GM12874 (cell line): ENCODE results near the gene ICAM2.
A peak's percentile ranks its signal among the peaks of the same experiment; 100 is the strongest.

Source experiments
- TF ChIP-seq, protein P1 (sequence below): IDR thresholded peaks from 2 replicates; pipeline ENCODE4 v1.5.1; 2011; ENCODE audit warnings: low read depth, mild to moderate bottlenecking, control low read depth, low read length, moderate library complexity; ENCODE audit not compliant: insufficient read depth

Gene ICAM2

DNA sequence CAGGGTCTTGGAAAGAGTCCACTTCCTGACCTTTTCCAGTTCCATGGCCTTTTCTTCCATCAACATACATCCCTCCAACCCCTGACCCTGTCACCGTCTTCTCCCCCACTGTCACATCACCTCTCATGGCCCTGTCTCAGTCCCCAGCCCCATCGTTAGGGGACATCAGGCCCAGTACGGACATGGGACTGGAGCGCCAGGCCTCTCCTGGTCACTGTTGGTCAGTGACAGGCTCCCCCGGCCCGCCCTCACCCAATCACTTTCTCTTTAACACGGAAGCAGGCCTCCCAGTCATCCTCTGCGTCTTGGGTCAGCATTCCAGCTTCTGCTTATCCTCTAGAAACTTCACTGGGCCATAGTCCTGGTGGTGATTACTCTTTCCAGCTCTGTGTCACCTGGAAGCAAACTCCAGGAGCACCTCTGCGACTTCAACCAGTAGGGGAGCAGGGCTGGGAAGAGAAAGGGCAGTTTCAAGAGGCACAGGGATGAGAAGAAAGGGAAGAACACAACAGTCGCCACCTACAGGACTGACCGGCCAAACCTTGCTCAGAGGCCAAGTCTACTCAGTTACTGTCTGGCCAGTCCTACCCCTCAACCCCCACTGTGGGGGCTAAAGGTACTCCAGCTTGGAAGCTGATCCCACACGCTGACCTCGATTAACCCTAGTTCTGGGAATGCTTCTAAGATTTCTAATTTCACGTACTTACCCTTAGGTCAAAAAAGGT lies 15.9 kb upstream of the ICAM2 start:
- TF ChIP-seq, protein P1, sequence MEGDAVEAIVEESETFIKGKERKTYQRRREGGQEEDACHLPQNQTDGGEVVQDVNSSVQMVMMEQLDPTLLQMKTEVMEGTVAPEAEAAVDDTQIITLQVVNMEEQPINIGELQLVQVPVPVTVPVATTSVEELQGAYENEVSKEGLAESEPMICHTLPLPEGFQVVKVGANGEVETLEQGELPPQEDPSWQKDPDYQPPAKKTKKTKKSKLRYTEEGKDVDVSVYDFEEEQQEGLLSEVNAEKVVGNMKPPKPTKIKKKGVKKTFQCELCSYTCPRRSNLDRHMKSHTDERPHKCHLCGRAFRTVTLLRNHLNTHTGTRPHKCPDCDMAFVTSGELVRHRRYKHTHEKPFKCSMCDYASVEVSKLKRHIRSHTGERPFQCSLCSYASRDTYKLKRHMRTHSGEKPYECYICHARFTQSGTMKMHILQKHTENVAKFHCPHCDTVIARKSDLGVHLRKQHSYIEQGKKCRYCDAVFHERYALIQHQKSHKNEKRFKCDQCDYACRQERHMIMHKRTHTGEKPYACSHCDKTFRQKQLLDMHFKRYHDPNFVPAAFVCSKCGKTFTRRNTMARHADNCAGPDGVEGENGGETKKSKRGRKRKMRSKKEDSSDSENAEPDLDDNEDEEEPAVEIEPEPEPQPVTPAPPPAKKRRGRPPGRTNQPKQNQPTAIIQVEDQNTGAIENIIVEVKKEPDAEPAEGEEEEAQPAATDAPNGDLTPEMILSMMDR, result 0 out of 2 replicates have a peak, but pooled peaks have one; percentile 5

DNA sequence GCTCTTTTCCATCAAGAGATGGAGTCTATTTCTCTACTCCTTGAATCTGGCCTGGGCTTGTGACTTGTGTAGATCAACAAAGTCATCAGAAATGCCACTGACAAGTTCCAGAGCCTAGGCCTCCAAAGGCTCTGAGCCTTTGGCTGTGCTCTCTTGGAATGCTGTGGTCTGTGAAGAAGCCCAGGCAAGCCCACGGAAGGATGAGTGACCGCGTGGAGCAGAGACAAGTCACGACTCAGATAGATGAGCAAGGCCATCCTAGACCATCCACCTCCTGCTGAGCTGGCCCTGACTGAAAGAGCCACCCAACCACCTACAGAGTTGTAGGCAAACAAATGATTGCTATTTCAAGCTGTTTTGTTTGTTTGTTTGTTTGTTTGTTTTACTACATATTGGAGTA lies 11.6 kb upstream of the ICAM2 start:
- TF ChIP-seq, protein P1, result no peak

DNA sequence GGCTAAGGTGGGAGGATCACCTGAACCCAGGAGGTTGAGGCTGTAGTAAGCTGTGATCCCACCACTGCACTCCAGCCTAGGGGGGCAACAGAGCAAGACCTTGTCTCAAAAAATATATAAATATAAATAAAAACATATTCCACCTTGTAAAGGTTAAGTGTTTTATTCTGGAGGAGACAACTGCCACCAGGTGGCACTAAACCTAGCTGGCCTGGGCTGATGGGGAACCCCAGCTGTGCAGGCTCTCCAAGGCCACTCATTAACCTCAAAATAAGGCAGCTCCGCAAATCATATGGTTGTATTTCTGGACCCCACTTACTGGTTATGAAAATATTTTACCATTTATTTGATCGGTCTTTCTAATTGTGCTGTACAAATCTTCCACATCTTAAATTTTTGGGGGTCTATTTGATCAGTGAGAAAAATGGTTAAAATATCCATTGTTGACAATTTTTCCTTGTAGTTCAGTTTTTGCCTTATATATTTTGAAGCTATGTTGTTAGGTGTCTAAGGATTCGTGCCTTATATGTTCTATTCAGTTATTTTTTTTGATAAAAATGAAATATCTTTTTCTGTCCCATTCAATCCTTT lies 8.5 kb upstream of the ICAM2 start:
- TF ChIP-seq, protein P1, result peak; percentile 65

DNA sequence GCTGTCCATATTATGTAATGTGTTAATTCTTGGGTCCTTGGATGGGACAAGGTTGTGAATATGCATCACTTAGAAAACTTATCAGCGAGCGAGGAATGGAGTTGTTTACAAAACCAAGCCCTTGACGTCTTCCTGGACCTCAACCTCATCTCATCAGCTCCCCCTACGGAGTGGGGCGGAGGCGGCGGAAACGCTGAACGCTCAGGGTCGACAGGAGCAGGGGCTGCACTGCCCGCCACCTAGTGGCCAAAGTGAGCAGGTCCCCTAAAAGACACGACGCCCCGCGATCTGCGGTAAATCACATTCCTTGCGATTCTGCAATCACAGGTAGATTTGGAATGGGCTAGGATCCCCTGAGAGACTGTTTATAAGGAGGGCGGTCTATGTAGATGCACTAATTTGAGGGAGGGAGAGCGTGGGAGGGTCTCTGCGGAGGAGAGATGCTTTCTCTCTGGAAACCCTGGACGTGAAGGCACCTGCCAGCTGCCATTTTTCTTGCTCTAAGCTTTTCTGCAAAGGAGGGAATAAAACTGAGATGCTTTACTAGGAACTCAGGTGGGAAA lies 5.4 kb upstream of the ICAM2 start:
- TF ChIP-seq, protein P1, result peak; percentile 99

DNA sequence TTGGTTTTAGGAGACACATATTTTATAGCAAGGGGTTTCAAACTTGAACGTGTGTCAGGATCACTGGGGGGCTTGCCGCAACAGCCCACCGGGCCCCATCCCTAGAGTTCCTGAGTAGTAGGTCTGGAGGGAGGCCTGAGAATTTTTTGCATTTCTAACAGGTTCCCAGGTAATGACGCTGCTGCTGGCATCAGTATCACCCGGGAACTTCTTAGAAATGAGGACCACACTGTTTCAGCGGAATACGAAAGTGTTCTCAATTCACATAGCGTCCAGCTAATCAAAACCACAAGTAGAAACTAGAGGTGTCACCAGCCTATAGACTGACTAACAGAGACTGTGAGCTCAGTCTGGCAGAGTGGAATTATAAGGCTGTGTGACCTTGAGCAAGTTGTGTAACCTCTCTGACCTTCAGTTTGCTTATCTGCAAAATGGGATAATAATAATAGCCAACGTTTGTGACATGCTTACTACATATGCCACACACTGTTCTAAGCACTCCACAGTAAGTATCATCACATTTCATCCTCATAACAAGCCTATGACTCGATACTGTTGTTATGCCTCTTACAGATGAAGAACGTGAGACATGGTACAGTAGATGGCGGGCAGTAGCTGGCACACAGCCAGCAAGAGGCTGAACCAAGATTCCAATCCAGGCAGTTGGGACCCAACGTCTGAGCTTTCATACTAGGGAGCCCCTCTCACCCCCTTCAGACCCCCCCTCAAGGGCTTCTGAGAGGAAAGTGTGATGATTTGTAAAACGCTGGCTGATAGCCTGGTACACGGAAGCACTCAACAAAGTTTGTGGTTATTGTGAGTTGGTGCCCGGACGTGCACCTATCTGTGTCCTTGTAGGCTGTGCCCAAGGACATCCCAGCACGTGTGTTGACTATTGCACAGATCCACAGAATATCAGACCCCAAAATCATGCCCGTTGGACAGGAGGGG lies 4.6 kb upstream of the ICAM2 start:
- TF ChIP-seq, protein P1, result no peak

DNA sequence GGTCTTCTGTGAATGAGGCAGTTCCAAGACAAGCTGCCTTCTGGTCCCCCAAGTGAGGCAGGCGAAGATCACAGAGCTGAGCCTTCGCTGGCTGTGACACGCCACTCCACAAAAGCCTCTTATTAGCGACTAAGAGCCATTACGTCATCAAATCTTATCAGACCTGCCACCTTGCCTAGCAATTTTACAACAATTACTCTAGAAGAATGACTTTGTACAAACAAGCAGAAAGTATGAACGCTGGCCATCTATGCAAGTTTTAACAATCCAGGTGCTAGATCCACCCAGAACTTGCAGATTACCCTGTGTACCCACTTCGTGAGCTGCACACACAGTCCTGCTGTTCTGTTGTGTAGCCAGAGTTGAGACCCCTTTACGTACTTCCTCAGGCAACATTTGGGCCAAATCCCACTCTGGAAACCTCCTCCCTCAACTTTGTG lies 3.8 kb upstream of the ICAM2 start:
- TF ChIP-seq, protein P1, result no peak
